ENCODE results near the gene CRYAB. TPM values are rescaled to one million over a fixed set of nuclear protein-coding genes. Genes with fewer than 3 reads are reported as not detected.
A peak's percentile ranks its signal among the peaks of the same experiment; 100 is the strongest.
"Not testable (repeated sequence)": the region's sequence is repeated elsewhere in the genome, so short reads cannot be mapped to it uniquely, and the experiment has no call there.

The CRYAB gene
- total RNA-seq, 1 donor from 2014 or later, result 43.2 TPM

DNA sequence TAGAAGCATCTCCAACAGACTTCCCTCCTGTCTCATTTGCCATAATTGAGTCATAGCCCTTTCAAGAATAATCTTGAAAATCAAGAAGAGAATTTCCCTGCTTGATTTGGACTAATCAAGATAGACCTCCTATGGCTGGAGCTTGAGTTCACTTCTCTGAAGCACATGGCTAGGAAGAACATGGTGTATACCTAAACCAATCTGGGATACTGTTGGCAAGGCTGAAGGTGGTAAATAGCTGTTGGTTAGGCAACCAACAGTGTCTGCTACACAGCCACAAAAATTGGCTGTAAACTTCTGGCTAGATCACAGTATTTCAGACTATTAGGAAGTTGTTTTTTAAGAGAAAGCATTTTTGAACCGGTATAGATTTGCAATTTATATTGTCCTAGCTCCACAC lies 4.9 kb downstream of the CRYAB start:
- DNase-seq, result no peak

GRCh38 chr11:111905411-111905810 lies 6.2 kb downstream of the CRYAB start:
- DNase-seq, result no peak

GRCh38 chr11:111886844-111887243 lies 24.7 kb downstream of the CRYAB start:
- no peak for DNase-seq

GRCh38 chr11:111886032-111886431 lies 25.5 kb downstream of the CRYAB start:
- DNase-seq, result no peak

- DNase-seq, result not testable (repeated sequence)
Measured at GRCh38 chr11:111885053-111885452, 26.5 kb downstream of the CRYAB start.

DNA sequence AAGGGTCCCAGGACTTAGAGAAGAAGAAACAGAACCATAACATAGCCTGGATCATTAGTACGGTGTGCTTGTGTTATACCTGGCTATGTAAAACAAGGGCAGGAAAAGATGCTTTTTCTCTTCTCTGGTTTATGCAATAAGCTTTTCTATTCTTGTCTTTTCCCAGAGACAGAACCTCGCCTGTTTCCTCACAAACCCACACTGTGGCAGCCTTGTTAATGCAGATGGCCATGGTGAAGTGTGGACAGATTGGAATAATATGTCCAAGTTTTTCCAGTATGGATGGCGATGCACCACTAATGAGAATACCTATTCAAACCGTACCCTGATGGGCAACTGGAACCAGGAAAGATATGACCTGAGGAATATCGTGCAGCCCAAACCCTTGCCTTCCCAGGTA lies 29.4 kb downstream of the CRYAB start:
- no peak for DNase-seq

DNA sequence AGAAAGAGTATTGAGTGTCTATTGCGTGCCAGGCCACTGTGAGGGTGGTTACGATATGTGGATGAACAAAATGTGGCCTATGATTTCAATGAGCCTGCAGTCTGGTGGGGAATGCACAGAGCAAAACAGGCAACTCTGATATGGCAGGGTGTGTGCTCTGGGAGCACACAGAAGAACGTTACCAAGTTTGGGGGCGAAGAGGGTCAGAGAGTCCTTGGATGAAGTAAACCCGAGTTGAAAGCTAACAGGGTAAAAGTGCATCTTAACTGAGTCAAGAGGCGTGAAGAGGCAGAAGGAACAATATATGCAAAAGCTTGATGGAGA lies 32.0 kb downstream of the CRYAB start:
- no peak for DNase-seq

- peak; percentile 97 for DNase-seq
Measured at GRCh38 chr11:111878849-111879636, 32.5 kb downstream of the CRYAB start, which contains the start of the genes CFAP68 and FDXACB1. Gene CFAP68, plus strand, starts transcription at chr11:111879541. Its CDS starts 20 bp downstream, at chr11:111879561. Gene FDXACB1, minus strand, starts transcription at chr11:111879165. Its CDS starts 33 bp downstream, at chr11:111879132.

DNA sequence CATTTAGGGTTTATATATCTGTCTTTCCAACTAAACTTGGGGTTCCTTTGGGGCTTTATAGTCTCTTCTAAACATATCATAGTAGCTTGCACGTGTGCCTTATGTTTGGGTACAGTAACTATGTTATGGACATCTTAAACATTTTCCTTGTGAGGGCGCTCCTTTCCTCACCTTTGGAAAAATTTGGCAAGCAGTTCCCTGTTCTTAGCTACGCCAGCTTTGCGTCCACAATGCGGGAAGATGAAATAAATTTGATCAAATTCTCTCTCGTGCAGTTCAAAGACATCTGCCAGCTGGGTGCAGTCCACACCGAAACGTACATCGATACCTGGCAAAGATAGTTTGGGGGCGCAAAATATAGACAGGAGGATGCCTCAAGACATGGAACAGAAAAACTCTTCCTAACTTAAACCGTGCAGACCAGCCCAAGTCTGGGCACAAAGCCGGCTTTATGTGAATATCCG lies 33.2 kb downstream of the CRYAB start:
- peak; percentile 41 for DNase-seq

- peak; percentile 42 for DNase-seq
Measured at GRCh38 chr11:111871693-111872161, 39.8 kb downstream of the CRYAB start.

DNA sequence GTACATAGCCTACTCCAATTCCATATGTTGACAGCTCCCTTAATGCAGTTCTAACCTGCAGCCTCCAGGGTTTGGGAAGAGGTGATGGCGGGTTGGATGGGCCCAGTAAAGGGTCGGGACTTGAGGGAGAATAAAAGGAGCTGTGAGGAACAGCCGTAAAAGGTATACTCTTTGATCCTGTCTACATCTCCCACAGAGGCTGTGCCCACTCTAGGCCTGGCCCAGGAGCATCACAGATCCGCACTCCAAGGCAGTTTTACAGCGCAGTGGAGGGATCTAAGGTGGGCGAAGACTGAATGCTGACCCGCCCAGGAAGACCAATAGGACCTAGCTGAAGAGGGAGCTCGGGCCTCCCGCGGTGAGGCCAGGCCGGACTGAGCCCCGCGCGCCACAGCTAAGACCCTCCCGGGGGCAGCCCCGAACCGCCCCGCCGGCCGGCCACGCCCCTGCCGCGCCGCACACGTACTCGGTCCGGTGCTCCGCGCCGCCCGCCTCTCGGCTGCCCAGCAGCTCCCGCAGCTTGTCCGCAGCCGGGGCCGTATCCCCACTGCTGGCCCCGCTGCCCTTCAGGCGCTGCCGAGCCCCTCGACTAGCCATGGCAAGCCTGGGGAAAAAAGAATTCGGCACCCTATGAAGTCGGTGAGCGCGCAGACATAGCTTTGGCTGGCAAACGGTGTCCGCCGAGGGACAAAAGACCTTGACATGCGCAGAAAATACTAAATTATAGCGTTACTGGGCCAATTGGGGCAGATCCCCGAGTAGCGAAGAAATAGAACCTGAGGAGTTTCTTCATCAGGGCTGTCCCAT lies 40.5 kb downstream of the CRYAB start, which contains the start of gene ALG9:
TSS of gene ALG9 (minus strand) at position 696 of the 807 bp plus-strand sequence. CDS start at position 597, 99 bp downstream.
- peak; percentile 67 for DNase-seq

DNA sequence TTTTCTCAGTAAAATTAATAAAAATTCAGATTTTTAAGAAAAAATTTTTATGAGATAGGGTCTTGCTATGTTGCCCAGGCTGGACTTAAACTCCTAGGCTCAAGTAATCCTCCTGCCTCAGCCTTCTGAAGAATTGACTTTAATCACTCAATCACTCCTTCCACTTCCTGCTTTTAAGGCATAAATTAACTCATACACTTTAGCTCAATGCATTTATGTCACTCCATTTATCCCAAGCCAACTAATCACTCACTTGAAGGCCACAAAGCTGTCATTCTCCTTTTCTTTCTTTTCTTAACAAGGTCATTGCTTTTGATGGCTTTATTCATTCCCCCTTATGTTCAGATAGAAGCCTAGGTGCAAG lies 41.1 kb downstream of the CRYAB start:
- DNase-seq, result no peak

- DNase-seq, result no peak
Measured at GRCh38 chr11:111870113-111870512, 41.5 kb downstream of the CRYAB start.

DNA sequence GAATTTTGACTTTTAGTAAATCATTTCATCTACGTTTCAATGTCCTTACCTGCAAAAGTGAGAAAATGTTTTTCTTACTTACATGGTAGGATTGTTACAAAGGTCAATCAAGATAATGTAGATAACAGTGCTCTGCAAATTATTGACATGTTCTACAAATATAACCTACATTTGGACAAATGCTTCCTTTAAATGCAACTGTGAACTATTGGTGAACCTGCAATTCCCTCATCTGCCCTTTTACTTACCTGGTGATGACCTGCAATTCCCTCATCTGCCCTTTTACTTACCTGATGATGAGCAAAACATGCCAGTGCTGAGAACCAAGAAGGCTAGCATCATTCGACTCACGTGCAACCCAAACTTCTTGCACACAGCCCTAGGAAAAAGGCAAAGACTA lies 51.3 kb downstream of the CRYAB start:
- no peak for DNase-seq

Small RNA genes lying within 50 kb of the gene (small RNA-seq; reads per million reads assigned to genes)
- gene C11orf52 (ENCODE audit: low replicate concordance) (not detected), gene GNG5P3 (ENCODE audit: low replicate concordance) (not detected), gene RNA5SP351 (ENCODE audit: low replicate concordance) (not detected), gene RPL37AP8 (ENCODE audit: low replicate concordance) (not detected)

Other genes starting within 250 kb of the CRYAB start
- gene PPP2R1B, start 145.4 kb downstream of the CRYAB start, total RNA-seq, result 56.6 TPM
- gene ALG9, start 40.2 kb downstream of the CRYAB start, total RNA-seq, result 34.8 TPM
- 3.2 TPM for gene FDXACB1, start 32.6 kb downstream of the CRYAB start, total RNA-seq
- gene CFAP68, start 32.2 kb downstream of the CRYAB start, total RNA-seq, result 10.4 TPM
- 3.2 TPM for gene HSPB2, start 964 bp upstream of the CRYAB start, total RNA-seq
- 1.4 TPM for gene C11orf52, start 7.1 kb upstream of the CRYAB start, total RNA-seq
- gene DIXDC1, start 25.6 kb upstream of the CRYAB start, total RNA-seq, result 21.0 TPM
- gene DLAT, start 113.6 kb upstream of the CRYAB start, total RNA-seq, result 28.2 TPM
- gene PIH1D2, start 162.2 kb upstream of the CRYAB start, total RNA-seq, result 1.4 TPM
- gene NKAPD1, start 162.5 kb upstream of the CRYAB start, total RNA-seq, result 20.3 TPM
- gene TIMM8B, start 175.0 kb upstream of the CRYAB start, total RNA-seq, result 55.1 TPM
- 124 TPM for gene SDHD, start 175.1 kb upstream of the CRYAB start, total RNA-seq

Measured in skin of body (tissue), 3 donors.